BLaER1 treated with 17β-estradiol and CSF1 and Interleukin-3, amounts not matched to agents 10 nM and 100 nM (cell line): ENCODE measurements around the gene PCDHB14.
"Not testable (repeated sequence)": the region's sequence is repeated elsewhere in the genome, so short reads cannot be mapped to it uniquely, and the experiment has no call there.

Source experiments
- H3K27ac ChIP-seq, 11 experiments: shearing (Covaris generic); formaldehyde crosslinking; 2 replicates each; pipeline ENCODE4 v1.8.1; 2022
- H3K27me3 ChIP-seq, 11 experiments: shearing (Covaris generic); formaldehyde crosslinking; 2 replicates each; pipeline ENCODE4 v1.8.1; 2022
- H3K36me3 ChIP-seq, 11 experiments: shearing (Covaris generic); formaldehyde crosslinking; 2 replicates each; pipeline ENCODE4 v1.8.1; 2022
- H3K4me1 ChIP-seq, 10 experiments: shearing (Covaris generic); formaldehyde crosslinking; 2 replicates each; pipeline ENCODE4 v1.8.1; 2022
- H3K4me2 ChIP-seq, 11 experiments: shearing (Covaris generic); formaldehyde crosslinking; 2 replicates each; pipeline ENCODE4 v1.8.1; 2022
- H3K4me3 ChIP-seq, 10 experiments: shearing (Covaris generic); formaldehyde crosslinking; 2 replicates each; pipeline ENCODE4 v1.8.1; 2022
- H3K9ac ChIP-seq, 11 experiments: shearing (Covaris generic); formaldehyde crosslinking; 2 replicates each; pipeline ENCODE4 v1.8.1; 2022
- H3K9me3 ChIP-seq, 11 experiments: shearing (Covaris generic); formaldehyde crosslinking; replicated peaks in 1 of 11; 2 replicates each; pipeline ENCODE4 v1.8.1; 2022
- H4K20me1 ChIP-seq, 11 experiments: shearing (Covaris generic); formaldehyde crosslinking; 2 replicates each; pipeline ENCODE4 v1.8.1; 2022
- Cebpa-rat ChIP-seq, 11 experiments: shearing (Covaris generic); IDR thresholded peaks; 2 replicates each; pipeline ENCODE4 v1.8.1; 2022

Gene PCDHB14

GRCh38 chr5:141236516-141237313 is 13.6 kb downstream of the PCDHB14 start:
- H3K4me2 ChIP-seq, result no peak overlapping the region
- H3K36me3 ChIP-seq, result no peaks in the 10 kb centered on the region; a peak in 4 of 22 replicates
- H3K9ac ChIP-seq, result no peak overlapping the region
- no peak for TF ChIP-seq Cebpa-rat (IDR thresholded peaks at IDR 0.05)
- no peaks in the 10 kb centered on the region for H3K27me3 ChIP-seq
- no peak overlapping the region; a peak in 1 of 20 replicates for H3K4me3 ChIP-seq
- H3K27ac ChIP-seq, result no peak overlapping the region
- H4K20me1 ChIP-seq, result no peaks in the 10 kb centered on the region
- no peaks in the 10 kb centered on the region for H3K4me1 ChIP-seq
- peaks cover 92 to 100% (median 99%) of the 10 kb centered on the region in 11 experiments for H3K9me3 ChIP-seq

DNA sequence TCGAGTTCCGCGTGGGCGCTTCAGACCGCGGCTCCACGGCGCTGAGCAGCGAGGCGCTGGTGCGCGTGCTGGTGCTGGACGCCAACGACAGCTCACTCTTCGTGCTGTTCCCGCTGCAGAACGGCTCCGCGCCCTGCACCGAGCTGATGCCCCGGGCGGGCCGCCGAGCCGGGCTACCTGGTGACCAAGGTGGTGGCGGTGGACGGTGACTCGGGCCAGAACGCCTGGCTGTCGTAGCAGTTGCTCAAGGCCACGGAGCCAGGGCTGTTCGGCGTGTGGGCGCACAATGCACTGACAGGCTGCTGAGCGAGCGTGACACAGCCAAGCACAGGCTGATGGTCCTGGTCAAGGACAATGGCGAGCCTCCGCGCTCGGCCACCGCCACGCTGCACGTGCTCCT is 18.4 kb downstream of the PCDHB14 start:
- Histone ChIP-seq H4K20me1 (no peaks in the 10 kb centered on the region), H3K4me1 (no peaks in the 10 kb centered on the region), H3K27me3 (no peaks in the 10 kb centered on the region), H3K36me3 (peaks cover 0 to 3% (median 0%) of the 10 kb centered on the region in 11 experiments; a peak in 2 of 22 replicates), H3K4me3 (no peak overlapping the region; a peak in 2 of 20 replicates), H3K27ac (no peak overlapping the region), H3K9ac (no peak overlapping the region), H3K9me3 (peaks cover 88 to 100% (median 99%) of the 10 kb centered on the region in 11 experiments), H3K4me2 (no peak overlapping the region)
- no peak for TF ChIP-seq Cebpa-rat (IDR thresholded peaks at IDR 0.05)

DNA sequence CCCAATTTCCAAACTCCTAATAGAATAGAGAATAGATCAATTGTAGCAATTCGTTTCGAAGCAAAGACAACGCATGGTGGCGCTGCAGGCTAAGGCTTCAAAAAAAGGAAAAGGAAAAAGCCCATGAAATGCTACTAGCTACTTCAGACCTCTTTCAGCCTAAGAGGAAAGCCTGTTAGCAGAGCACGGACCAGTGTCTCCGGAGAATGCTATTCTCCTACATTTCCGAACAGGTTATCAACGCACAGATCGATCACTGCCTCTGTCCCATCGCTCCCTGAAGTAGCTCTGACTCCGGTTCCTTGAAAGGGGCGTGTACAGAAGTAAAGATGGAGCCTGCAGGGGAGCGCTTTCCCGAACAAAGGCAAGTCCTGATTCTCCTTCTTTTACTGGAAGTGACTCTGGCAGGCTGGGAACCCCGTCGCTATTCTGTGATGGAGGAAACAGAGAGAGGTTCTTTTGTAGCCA is 22.1 kb downstream of the PCDHB14 start, which contains the start of gene PCDHB15:
TSS of gene PCDHB15 (plus strand) at position 146 of the 468 bp plus-strand sequence. CDS start at position 330, 184 bp downstream.
- Histone ChIP-seq H3K4me2 (no peak within 1 kb of the TSS), H3K9me3 (peaks cover 92 to 100% (median 99%) of the 10 kb centered on the region in 11 experiments), H3K9ac (no peak within 1 kb of the TSS), H4K20me1 (no peaks in the 10 kb centered on the region), H3K27me3 (no peaks in the 10 kb centered on the region), H3K4me1 (no peaks in the 10 kb centered on the region), H3K27ac (no peak within 1 kb of the TSS), H3K4me3 (peak within 1 kb of the TSS in 1 of 10 experiments; percentile 35; a peak in 2 of 20 replicates), H3K36me3 (peaks cover 0 to 8% (median 0%) of the 10 kb centered on the region in 11 experiments; a peak in 4 of 22 replicates)
- TF ChIP-seq Cebpa-rat (IDR thresholded peaks at IDR 0.05), result no peak

GRCh38 chr5:141246971-141247370 is 23.8 kb downstream of the PCDHB14 start:
- not testable (repeated sequence) for H3K27me3 ChIP-seq, H3K9ac ChIP-seq, H4K20me1 ChIP-seq, H3K4me2 ChIP-seq, H3K4me1 ChIP-seq, H3K4me3 ChIP-seq, H3K27ac ChIP-seq
- Histone ChIP-seq H3K9me3 (peaks cover 92 to 100% (median 99%) of the 10 kb centered on the region in 11 experiments), H3K36me3 (peaks cover 0 to 10% (median 0%) of the 10 kb centered on the region in 11 experiments; a peak in 5 of 22 replicates)

GRCh38 chr5:141247434-141247833 is 24.3 kb downstream of the PCDHB14 start:
- not testable (repeated sequence) for H3K27me3 ChIP-seq, H3K27ac ChIP-seq, H3K4me1 ChIP-seq, H3K4me2 ChIP-seq, H4K20me1 ChIP-seq, H3K9ac ChIP-seq, H3K4me3 ChIP-seq
- peaks cover 0 to 10% (median 0%) of the 10 kb centered on the region in 11 experiments; a peak in 5 of 22 replicates for H3K36me3 ChIP-seq
- H3K9me3 ChIP-seq, result peaks cover 92 to 100% (median 99%) of the 10 kb centered on the region in 11 experiments

GRCh38 chr5:141250576-141250975 is 27.4 kb downstream of the PCDHB14 start:
- H3K9me3 ChIP-seq, result peaks cover 97 to 100% (median 99%) of the 10 kb centered on the region in 11 experiments
- no peak for TF ChIP-seq Cebpa-rat (IDR thresholded peaks at IDR 0.05)

GRCh38 chr5:141258464-141258863 is 35.3 kb downstream of the PCDHB14 start:
- no peaks in the 10 kb centered on the region for H3K4me1 ChIP-seq
- no peak overlapping the region; a peak in 1 of 20 replicates for H3K4me3 ChIP-seq
- H3K36me3 ChIP-seq, result peaks cover 0 to 18% (median 0%) of the 10 kb centered on the region in 11 experiments; a peak in 9 of 22 replicates
- no peaks in the 10 kb centered on the region for H4K20me1 ChIP-seq
- peaks cover 99 to 100% (median 100%) of the 10 kb centered on the region in 11 experiments for H3K9me3 ChIP-seq
- no peak overlapping the region for H3K9ac ChIP-seq
- H3K27me3 ChIP-seq, result no peaks in the 10 kb centered on the region
- TF ChIP-seq Cebpa-rat (IDR thresholded peaks at IDR 0.05), result no peak
- H3K27ac ChIP-seq, result no peak overlapping the region
- no peak overlapping the region for H3K4me2 ChIP-seq

More at GRCh38 chr5:141250576-141250975, 27.4 kb downstream of the PCDHB14 start:
- peaks cover 0 to 10% (median 0%) of the 10 kb centered on the region in 11 experiments; a peak in 6 of 22 replicates for H3K36me3 ChIP-seq
- H3K4me1 ChIP-seq, result no peaks in the 10 kb centered on the region
- no peak overlapping the region for H3K27ac ChIP-seq
- H4K20me1 ChIP-seq, result no peaks in the 10 kb centered on the region
- no peak overlapping the region for H3K4me3 ChIP-seq
- no peak overlapping the region for H3K4me2 ChIP-seq
- H3K9ac ChIP-seq, result no peak overlapping the region
- no peaks in the 10 kb centered on the region for H3K27me3 ChIP-seq

DNA sequence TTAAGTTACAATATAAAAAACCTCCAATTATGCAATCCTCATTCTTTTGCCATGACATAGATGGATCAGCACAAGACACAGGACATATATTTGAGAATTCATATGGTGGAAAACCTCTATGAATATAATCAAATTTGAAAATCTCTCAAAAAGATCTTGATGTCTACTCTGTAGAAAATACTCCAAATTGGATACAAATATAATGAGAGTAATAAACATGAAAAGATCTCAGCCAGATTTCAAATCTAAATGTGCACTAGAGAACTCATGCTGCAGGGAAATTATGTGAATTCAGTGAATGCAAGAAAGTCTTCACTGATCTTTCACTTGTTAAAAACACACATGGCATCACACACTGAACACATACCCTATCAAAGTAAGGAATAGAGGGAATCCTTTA is 35.8 kb downstream of the PCDHB14 start:
- Histone ChIP-seq H4K20me1 (no peaks in the 10 kb centered on the region), H3K4me2 (no peak overlapping the region), H3K36me3 (peaks cover 0 to 23% (median 3%) of the 10 kb centered on the region in 11 experiments; a peak in 9 of 22 replicates), H3K9ac (no peak overlapping the region), H3K4me1 (no peaks in the 10 kb centered on the region), H3K27me3 (no peaks in the 10 kb centered on the region), H3K27ac (no peak overlapping the region), H3K9me3 (peaks cover 99 to 100% (median 100%) of the 10 kb centered on the region in 11 experiments), H3K4me3 (no peak overlapping the region; a peak in 1 of 20 replicates)
- TF ChIP-seq Cebpa-rat (IDR thresholded peaks at IDR 0.05), result no peak

DNA sequence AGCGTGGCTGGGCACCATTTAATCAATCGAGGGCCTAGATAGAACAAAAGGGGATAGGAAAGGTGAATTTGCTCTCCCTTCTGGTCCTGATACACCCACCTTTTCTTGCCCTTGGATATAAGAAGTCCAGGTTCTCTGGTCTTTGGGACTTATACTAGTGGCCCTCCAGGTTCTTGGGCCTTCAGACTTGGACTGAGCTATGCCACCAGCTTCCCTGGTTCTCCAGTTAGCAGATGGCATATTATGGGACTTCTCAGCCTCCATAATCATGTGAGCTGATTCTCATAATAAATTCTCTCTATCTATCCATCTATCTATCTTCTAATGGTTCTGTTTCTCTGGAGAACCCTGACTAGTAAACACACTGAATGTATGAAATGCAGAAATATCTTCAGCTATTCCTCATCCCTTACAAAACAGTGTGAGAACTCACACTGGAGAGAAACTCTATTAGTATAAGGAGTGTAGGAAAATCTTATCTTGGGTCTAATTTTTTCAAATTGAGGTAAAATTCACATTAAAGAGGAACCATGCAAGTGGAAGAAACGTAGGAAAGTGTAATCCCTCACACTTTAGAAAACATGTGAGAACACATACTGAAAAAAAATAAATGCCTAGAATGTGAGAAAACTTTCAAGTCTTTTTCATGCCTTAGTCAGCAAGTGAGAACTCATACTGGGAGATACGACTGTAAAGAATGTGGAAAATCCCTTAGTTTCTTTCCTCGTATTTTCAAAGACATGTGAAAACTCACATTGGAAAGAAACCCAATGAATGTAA is 37.5 kb downstream of the PCDHB14 start:
- no peaks in the 10 kb centered on the region for H3K27me3 ChIP-seq
- no peak overlapping the region for H3K27ac ChIP-seq
- H3K36me3 ChIP-seq, result peaks cover 0 to 36% (median 9%) of the 10 kb centered on the region in 11 experiments; a peak in 11 of 22 replicates
- no peaks in the 10 kb centered on the region for H3K4me1 ChIP-seq
- H4K20me1 ChIP-seq, result no peaks in the 10 kb centered on the region
- no peak overlapping the region for H3K9ac ChIP-seq
- peak overlapping the region in 2 of 10 experiments; percentile 28 to 31; a peak in 4 of 20 replicates for H3K4me3 ChIP-seq
- TF ChIP-seq Cebpa-rat (IDR thresholded peaks at IDR 0.05), result no peak
- H3K4me2 ChIP-seq, result no peak overlapping the region
- H3K9me3 ChIP-seq, result peaks cover 99 to 100% (median 100%) of the 10 kb centered on the region in 11 experiments
